Body of pancreas (tissue), 4 donors: Measurements from ENCODE around the gene ZG16. TPM values are rescaled to one million over a fixed set of nuclear protein-coding genes. Genes with fewer than 3 reads are reported as not detected.

ENCODE experiments used
- ATAC-seq: fragments of 150-250 bp; one replicate; pipeline ENCODE4 v1.9.1; 2016
- DNase-seq, 4 donors: peaks; one replicate each; pipeline ENCODE4 v3.0.0-alpha.2; 2019
- H3K27ac ChIP-seq, 4 donors: fragments of 200-600 bp; sonication (generic); 1 replicate in 3 of 4; 2 replicates in 1 of 4; pipeline versions ENCODE4 v1.5.1 to v1.6.1; 2016 to 2019; ENCODE audit warnings: mild to moderate bottlenecking in 1 of 4, mixed read lengths in 1 of 4, moderate library complexity in 1 of 4
- H3K27me3 ChIP-seq, 2 donors: fragments of 200-600 bp; sonication (generic); one replicate each; pipeline ENCODE4 v1.6.0; 2016; ENCODE audit warnings: mild to moderate bottlenecking in 1 of 2
- H3K36me3 ChIP-seq, 2 donors: fragments of 200-600 bp; sonication (generic); replicated peaks in 1 of 2; 2 replicates each; pipeline ENCODE4 v1.5.1; 2016; ENCODE audit warnings: low read depth in 2 of 2; ENCODE audit not compliant: insufficient read depth in 1 of 2
- H3K4me1 ChIP-seq: fragments of 200-600 bp; sonication (generic); one replicate; pipeline ENCODE4 v1.6.0; 2016
- H3K4me3 ChIP-seq, 2 donors: fragments of 200-600 bp; sonication (generic); 1 replicate in 1 of 2; 2 replicates in 1 of 2; pipeline ENCODE4 v1.5.1; 2016 to 2019
- H3K9me3 ChIP-seq, 3 donors: fragments of 200-600 bp; sonication (generic); 1 replicate in 2 of 3; 2 replicates in 1 of 3; pipeline ENCODE4 v1.5.1; 2016
- POLR2A ChIP-seq, 3 donors: fragments of 450-650 bp; IDR thresholded peaks; one replicate each; pipeline ENCODE4 v1.6.1; 2016; ENCODE audit warnings: antibody characterized with exemption in 3 of 3, mild to moderate bottlenecking in 2 of 3
- WGBS, 2 donors: methylation state at CpG; one replicate each; pipeline ENCODE4 v1.1.5; 2017; 5-methylcytosine and 5-hydroxymethylcytosine counted together
- intact Hi-C: fragments of 100-400 bp; cut with DNase I; formaldehyde crosslinking; loops from one replicate; pipeline ENCODE4 v1.15.1; 2023
- total RNA-seq, 2 donors: library from RNA; depleted of rRNA; stranded (reverse); fragments of >200 nt; gene quantifications; one replicate each; pipeline ENCODE4 v1.1.0, GENCODE V29; 2016
- TF ChIP-seq, protein P1 (sequence below), 7 experiments: fragments of 450-650 bp in 4 of 7; fragments of 200-600 bp in 3 of 7; sonication (generic) in 3 of 7; IDR thresholded peaks; one replicate each; pipeline ENCODE4 v1.5.1; 2016 to 2019; ENCODE audit warnings: antibody characterized with exemption in 7 of 7

Gene ZG16
- total RNA-seq, 2 donors from 2014 or later, result 0.26 to 0.99 TPM

DNA sequence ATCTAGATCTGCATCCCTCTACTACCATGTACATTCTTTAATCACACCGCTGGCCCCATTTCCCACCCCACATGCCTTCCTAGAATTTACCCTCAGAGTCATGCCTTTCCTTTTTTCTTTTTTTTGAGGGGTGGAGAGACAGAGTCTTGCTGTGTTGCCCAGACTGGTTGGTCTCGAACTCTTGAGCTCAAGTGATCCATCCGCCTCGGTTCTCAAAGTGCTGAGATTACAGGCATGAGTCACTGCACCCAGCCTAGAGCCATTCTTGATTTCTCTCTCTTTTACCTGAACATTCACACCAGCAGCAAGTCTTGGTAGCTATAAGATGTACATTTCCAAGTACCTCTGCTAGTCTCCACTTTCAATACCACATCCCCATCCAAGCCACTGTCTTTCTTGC lies 40.0 kb downstream of the ZG16 start:
- H3K4me3 ChIP-seq, result no peak overlapping the region
- peaks cover 65% of the 10 kb centered on the region for H3K4me1 ChIP-seq
- no peak for ATAC-seq
- H3K9me3 ChIP-seq, result no peaks in the 10 kb centered on the region
- H3K36me3 ChIP-seq, result no peaks in the 10 kb centered on the region
- WGBS, 2 donors, result 59 to 60% methylated on average over 4 of the region's 4 CpGs
- H3K27ac ChIP-seq, result peak overlapping the region in 3 of 4 donors; percentile 13 to 97 (median 15)
- no peak for DNase-seq
- TF ChIP-seq POLR2A (IDR thresholded peaks at IDR 0.05), result no peak
- TF ChIP-seq, protein P1, sequence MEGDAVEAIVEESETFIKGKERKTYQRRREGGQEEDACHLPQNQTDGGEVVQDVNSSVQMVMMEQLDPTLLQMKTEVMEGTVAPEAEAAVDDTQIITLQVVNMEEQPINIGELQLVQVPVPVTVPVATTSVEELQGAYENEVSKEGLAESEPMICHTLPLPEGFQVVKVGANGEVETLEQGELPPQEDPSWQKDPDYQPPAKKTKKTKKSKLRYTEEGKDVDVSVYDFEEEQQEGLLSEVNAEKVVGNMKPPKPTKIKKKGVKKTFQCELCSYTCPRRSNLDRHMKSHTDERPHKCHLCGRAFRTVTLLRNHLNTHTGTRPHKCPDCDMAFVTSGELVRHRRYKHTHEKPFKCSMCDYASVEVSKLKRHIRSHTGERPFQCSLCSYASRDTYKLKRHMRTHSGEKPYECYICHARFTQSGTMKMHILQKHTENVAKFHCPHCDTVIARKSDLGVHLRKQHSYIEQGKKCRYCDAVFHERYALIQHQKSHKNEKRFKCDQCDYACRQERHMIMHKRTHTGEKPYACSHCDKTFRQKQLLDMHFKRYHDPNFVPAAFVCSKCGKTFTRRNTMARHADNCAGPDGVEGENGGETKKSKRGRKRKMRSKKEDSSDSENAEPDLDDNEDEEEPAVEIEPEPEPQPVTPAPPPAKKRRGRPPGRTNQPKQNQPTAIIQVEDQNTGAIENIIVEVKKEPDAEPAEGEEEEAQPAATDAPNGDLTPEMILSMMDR (IDR thresholded peaks at IDR 0.05), result no peak
- H3K27me3 ChIP-seq, result no peaks in the 10 kb centered on the region
- intact Hi-C loops, result no loop called here

DNA sequence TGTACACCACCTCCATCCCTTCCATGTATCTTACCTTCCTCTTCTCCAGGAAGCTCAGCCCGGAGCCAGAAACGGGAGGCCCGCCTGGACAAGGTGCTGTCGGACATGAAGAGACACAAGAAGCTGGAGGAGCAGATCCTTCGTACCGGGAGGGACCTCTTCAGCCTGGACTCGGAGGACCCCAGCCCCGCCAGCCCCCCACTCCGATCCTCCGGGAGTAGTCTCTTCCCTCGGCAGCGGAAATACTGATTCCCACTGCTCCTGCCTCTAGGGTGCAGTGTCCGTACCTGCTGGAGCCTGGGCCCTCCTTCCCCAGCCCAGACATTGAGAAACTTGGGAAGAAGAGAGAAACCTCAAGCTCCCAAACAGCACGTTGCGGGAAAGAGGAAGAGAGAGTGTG lies 41.5 kb downstream of the ZG16 start:
- no peak for ATAC-seq
- no peak overlapping the region for H3K4me3 ChIP-seq

DNA sequence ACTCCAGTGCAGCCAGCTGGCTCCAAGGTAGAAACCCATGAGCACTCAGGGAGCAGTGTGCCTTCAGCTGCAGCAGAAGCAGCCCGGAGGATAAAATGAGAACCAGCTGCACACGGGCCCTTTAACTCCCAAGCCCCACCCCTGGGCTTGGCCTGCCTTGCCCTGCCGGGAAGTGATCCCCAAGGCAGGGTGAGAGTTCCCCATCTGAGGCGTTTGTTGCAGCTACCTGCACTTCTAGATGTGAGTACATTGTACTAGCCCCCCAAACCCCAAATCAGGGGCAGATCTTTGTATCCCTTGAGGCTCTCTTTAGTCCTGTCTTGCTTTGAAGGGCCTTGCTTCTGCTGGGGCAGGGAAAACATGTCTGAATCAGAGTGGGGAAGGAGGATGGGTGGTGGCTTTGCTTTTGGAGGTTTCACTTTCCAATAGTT lies 42.2 kb downstream of the ZG16 start, which contains the start of gene MVP:
TSS of gene MVP (plus strand) at position 192 of the 431 bp plus-strand sequence. CDS start 10,088 bp downstream, outside the sequence.
- TF ChIP-seq, protein P1 (IDR thresholded peaks at IDR 0.05), result peak in 1 of 7 experiments; percentile 14
- peak; percentile 46 to 72 (median 60) for TF ChIP-seq POLR2A (IDR thresholded peaks at IDR 0.05)
- ATAC-seq (peak; percentile 37), DNase-seq (peak; percentile 76 to 86 (median 84))
- Histone ChIP-seq H3K36me3 (no peaks in the 10 kb centered on the region), H3K4me3 (peak within 1 kb of the TSS; percentile 9 to 70), H3K4me1 (peaks cover 82% of the 10 kb centered on the region), H3K27ac (peak within 1 kb of the TSS; percentile 73 to 91 (median 88)), H3K9me3 (no peaks in the 10 kb centered on the region), H3K27me3 (no peaks in the 10 kb centered on the region)
- WGBS, 2 donors, result 0% methylated on average over 2 to 4 of the region's 4 CpGs
- intact Hi-C loops, result no loop called here

More for the DNA sequence above, 41.5 kb downstream of the ZG16 start:
- H3K27me3 ChIP-seq, result no peaks in the 10 kb centered on the region
- peak in 1 of 4 donors; percentile 42 for DNase-seq
- peaks cover 79% of the 10 kb centered on the region for H3K4me1 ChIP-seq
- H3K9me3 ChIP-seq, result no peaks in the 10 kb centered on the region
- WGBS, 2 donors, result 51 to 61% methylated on average over 14 to 15 of the region's 15 CpGs
- H3K36me3 ChIP-seq, result no peaks in the 10 kb centered on the region
- TF ChIP-seq, protein P1 (IDR thresholded peaks at IDR 0.05), result peak in 5 of 7 experiments; percentile 7 to 36 (median 27)
- TF ChIP-seq POLR2A (IDR thresholded peaks at IDR 0.05), result no peak
- intact Hi-C loops, result no loop called here
- peak overlapping the region; percentile 73 to 91 (median 88) for H3K27ac ChIP-seq

DNA sequence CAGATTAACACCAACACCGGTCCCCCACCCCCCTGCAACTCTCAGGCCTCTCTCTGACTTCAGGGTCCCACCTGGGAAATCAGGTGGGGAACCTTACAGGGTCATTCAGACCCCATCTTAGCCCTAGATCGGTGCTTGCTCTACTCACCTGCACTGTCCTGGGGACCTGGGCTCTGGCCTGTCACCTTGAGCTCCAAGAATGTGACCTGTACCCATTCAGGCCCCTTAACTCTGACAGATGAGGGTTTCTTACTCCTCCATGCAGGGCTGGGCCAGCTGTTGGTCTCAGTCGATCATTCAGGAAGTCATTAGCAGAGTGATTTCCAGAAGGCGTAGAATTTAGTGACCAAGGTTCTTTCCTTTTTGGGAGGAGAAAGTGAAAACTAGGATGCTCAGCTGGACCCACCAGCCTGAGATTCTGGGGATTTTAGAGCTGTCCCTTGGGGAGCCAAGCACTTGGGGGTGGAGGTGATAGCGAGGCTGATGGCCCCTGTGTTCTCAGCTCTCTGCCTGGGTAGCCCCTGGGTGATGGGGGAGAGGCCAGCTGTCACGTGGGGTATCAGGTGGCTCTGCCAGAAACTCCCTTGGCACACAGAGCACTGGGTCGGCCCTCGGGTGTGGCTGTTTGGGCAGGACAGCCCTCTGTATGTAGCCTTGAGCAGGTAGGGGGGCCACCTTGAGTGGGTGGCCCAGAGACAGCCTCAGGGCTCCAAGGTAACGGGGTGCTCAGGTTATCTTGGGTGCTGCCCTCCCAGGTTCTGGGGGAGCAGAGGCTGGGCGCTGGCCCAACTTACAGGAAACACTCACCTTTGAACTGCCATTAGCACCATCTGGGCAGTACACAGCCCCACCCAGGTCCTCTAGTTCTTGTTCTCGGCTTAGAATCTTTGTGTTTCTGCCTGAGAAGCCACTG lies 42.9 kb downstream of the ZG16 start:
- peak; percentile 66 to 80 (median 78) for DNase-seq

More for the DNA sequence above, 42.9 kb downstream of the ZG16 start:
- intact Hi-C loops, result no loop called here
- H3K27ac ChIP-seq, result peak overlapping the region; percentile 73 to 91 (median 88)
- H3K9me3 ChIP-seq, result no peaks in the 10 kb centered on the region
- TF ChIP-seq, protein P1 (IDR thresholded peaks at IDR 0.05), result no peak
- TF ChIP-seq POLR2A (IDR thresholded peaks at IDR 0.05), result peak in 2 of 3 donors; percentile 15 to 69
- peak overlapping the region; percentile 9 to 70 for H3K4me3 ChIP-seq
- H3K4me1 ChIP-seq, result peaks cover 88% of the 10 kb centered on the region
- no peaks in the 10 kb centered on the region for H3K36me3 ChIP-seq
- 2 to 8% methylated on average over 7 to 11 of the region's 11 CpGs for WGBS, 2 donors
- H3K27me3 ChIP-seq, result no peaks in the 10 kb centered on the region
- peak; percentile 45 for ATAC-seq
